GM23338 (cell line): ENCODE measurements around the gene FBLN2. TPM values are rescaled to one million over a fixed set of nuclear protein-coding genes. Genes with fewer than 3 reads are reported as not detected.

Source experiments
- ATAC-seq: fragments of 200-7000 bp; cut with Tn5 transposase; 3 replicates; pipeline ENCODE4 v1.9.1; 2020
- DNase-seq: peaks from one replicate; pipeline ENCODE4 v3.0.0-alpha.2; 2015; ENCODE audit warnings: low spot score
- H2AFZ ChIP-seq: fragments of 200-600 bp; sonication (generic); 2 replicates; pipeline ENCODE4 v1.8.0; 2016; ENCODE audit warnings: antibody characterized with exemption, mild to moderate bottlenecking, moderate library complexity
- H3F3A ChIP-seq: fragments of 200-600 bp; sonication (generic); replicated peaks from 2 replicates; pipeline ENCODE4 v1.8.0; 2017; ENCODE audit warnings: antibody characterized with exemption, mixed run types, low read depth
- H3K27ac ChIP-seq: fragments of 200-600 bp; sonication (generic); 2 replicates; pipeline ENCODE4 v1.6.1; 2016; ENCODE audit warnings: low read depth
- H3K27me3 ChIP-seq: fragments of 200-600 bp; sonication (generic); 2 replicates; pipeline ENCODE4 v1.8.0; 2016; ENCODE audit warnings: mild to moderate bottlenecking, mixed run types, moderate library complexity; ENCODE audit not compliant: insufficient read depth
- H3K36me3 ChIP-seq: fragments of 200-600 bp; sonication (generic); 2 replicates; pipeline ENCODE4 v1.8.0; 2016; ENCODE audit warnings: mild to moderate bottlenecking; ENCODE audit not compliant: insufficient read depth
- H3K4me1 ChIP-seq: fragments of 200-600 bp; sonication (generic); 2 replicates; pipeline ENCODE4 v1.8.0; 2016; ENCODE audit warnings: mild to moderate bottlenecking, moderate library complexity; ENCODE audit not compliant: insufficient read depth
- H3K4me2 ChIP-seq: fragments of 200-600 bp; sonication (generic); 2 replicates; pipeline ENCODE4 v1.7.1; 2017; ENCODE audit warnings: mixed run types
- H3K4me3 ChIP-seq: fragments of 200-600 bp; sonication (generic); 2 replicates; pipeline ENCODE4 v1.6.1; 2016; ENCODE audit warnings: mixed run types
- H3K79me2 ChIP-seq: fragments of 200-600 bp; sonication (generic); replicated peaks from 2 replicates; pipeline ENCODE4 v1.8.0; 2017; ENCODE audit warnings: mild to moderate bottlenecking; ENCODE audit not compliant: insufficient read depth
- H3K9me2 ChIP-seq: fragments of 200-600 bp; sonication (generic); 2 replicates; pipeline ENCODE4 v1.8.0; 2017; ENCODE audit not compliant: insufficient read depth
- H4K20me1 ChIP-seq: fragments of 200-600 bp; sonication (generic); replicated peaks from 2 replicates; pipeline ENCODE4 v1.8.0; 2017; ENCODE audit warnings: mild to moderate bottlenecking; ENCODE audit not compliant: insufficient read depth
- H3K27ac Mint-ChIP-seq: 2 replicates; pipeline ENCODE4 v1.8.0; 2020; ENCODE audit warnings: inconsistent platforms, mild to moderate bottlenecking, moderate library complexity, mixed read lengths
- H3K27me3 Mint-ChIP-seq: 3 replicates; pipeline ENCODE4 v1.8.0; 2022; ENCODE audit warnings: low read depth, mild to moderate bottlenecking, moderate library complexity, mixed read lengths, inconsistent platforms; ENCODE audit not compliant: insufficient read depth, poor library complexity
- H3K36me3 Mint-ChIP-seq: 3 replicates; pipeline ENCODE4 v1.8.0; 2021; ENCODE audit warnings: low read depth, mild to moderate bottlenecking, inconsistent platforms, moderate library complexity, mixed read lengths
- H3K4me1 Mint-ChIP-seq: 3 replicates; pipeline ENCODE4 v1.8.0; 2020; ENCODE audit warnings: mild to moderate bottlenecking, inconsistent platforms, mixed read lengths
- H3K4me3 Mint-ChIP-seq: 3 replicates; pipeline ENCODE4 v1.8.0; 2021; ENCODE audit warnings: moderate library complexity, mild to moderate bottlenecking, inconsistent platforms, mixed read lengths
- H3K9me3 Mint-ChIP-seq: 3 replicates; pipeline ENCODE4 v1.8.0; 2020; ENCODE audit warnings: moderate library complexity, mild to moderate bottlenecking, inconsistent platforms, mixed read lengths
- CREB1 ChIP-seq: fragments of 250-450 bp; sonication (Bioruptor Pico); IDR thresholded peaks from 2 replicates; pipeline ENCODE4 v1.5.0; 2020; ENCODE audit warnings: low read depth, mild to moderate bottlenecking, moderate library complexity
- ETS1 ChIP-seq: IDR thresholded peaks from 2 replicates; pipeline ENCODE4 v1.6.1; 2016; ENCODE audit warnings: antibody characterized with exemption
- EZH2 ChIP-seq: fragments of 200-600 bp; sonication (generic); IDR thresholded peaks from one replicate; pipeline ENCODE4 v1.8.0; 2017; ENCODE audit warnings: antibody characterized with exemption, mild to moderate bottlenecking, low read depth; ENCODE audit not compliant: unreplicated experiment
- EZH2phosphoT487 ChIP-seq: fragments of 200-600 bp; sonication (generic); IDR thresholded peaks from one replicate; pipeline ENCODE4 v1.8.1; 2018; ENCODE audit warnings: antibody characterized with exemption; ENCODE audit not compliant: unreplicated experiment
- JUNB ChIP-seq: IDR thresholded peaks from one replicate; pipeline ENCODE4 v1.6.1; 2016; ENCODE audit warnings: antibody characterized with exemption; ENCODE audit not compliant: unreplicated experiment
- NANOG ChIP-seq: IDR thresholded peaks from 2 replicates; pipeline ENCODE4 v1.6.1; 2016; ENCODE audit warnings: antibody characterized with exemption, borderline replicate concordance
- POLR2AphosphoS5 ChIP-seq: IDR thresholded peaks from 2 replicates; pipeline ENCODE4 v1.6.1; 2016; ENCODE audit warnings: antibody characterized with exemption, low read depth
- REST ChIP-seq: IDR thresholded peaks from one replicate; pipeline ENCODE4 v1.6.1; 2018; ENCODE audit warnings: antibody characterized with exemption; ENCODE audit not compliant: unreplicated experiment
- STAT1 ChIP-seq: IDR thresholded peaks from one replicate; pipeline ENCODE4 v1.6.1; 2016; ENCODE audit warnings: antibody characterized with exemption; ENCODE audit not compliant: unreplicated experiment
- ZNF114 ChIP-seq: fragments of 250-450 bp; sonication (Bioruptor Pico); IDR thresholded peaks from 2 replicates; pipeline ENCODE4 v1.5.0; 2020; ENCODE audit warnings: mild to moderate bottlenecking, moderate library complexity
- ZNF331 ChIP-seq: fragments of 250-450 bp; sonication (Bioruptor Pico); IDR thresholded peaks from 2 replicates; pipeline ENCODE4 v1.5.0; 2020; ENCODE audit warnings: low read depth, mild to moderate bottlenecking, moderate library complexity
- polyA plus RNA-seq: library from polyadenylated mRNA; unstranded; fragments of >200 nt; fragmentation: Nextera tagmentation; extraction: Ambion mirVana; gene quantifications from 2 replicates; pipeline ENCODE4 v1.2.1, GENCODE V29; 2016
- total RNA-seq: library from RNA; depleted of rRNA; stranded (reverse); fragments of >200 nt; shearing (Covaris generic); gene quantifications from 2 replicates; pipeline ENCODE4 v1.2.3, GENCODE V29; 2014

FBLN2 gene
- total and polyA plus RNA-seq, 2 experiments from 2014 or later = 18.8 to 26.8 TPM

GRCh38 chr3:13516760-13517135 is 32.2 kb upstream of the FBLN2 start (continued):
- TF ChIP-seq REST = no peak
- no peak for TF ChIP-seq POLR2AphosphoS5
- TF ChIP-seq JUNB = no peak

- Histone ChIP-seq H3K4me3 (no peak overlapping the region), H3F3A (no peaks in the 10 kb centered on the region), H3K27me3 (no peaks in the 10 kb centered on the region), H3K4me1 (no peaks in the 10 kb centered on the region), H3K36me3 (no peaks in the 10 kb centered on the region), H3K4me2 (no peak overlapping the region), H4K20me1 (no peaks in the 10 kb centered on the region), H3K9me2 (no peaks in the 10 kb centered on the region), H3K27ac (no peak overlapping the region), H3K79me2 (no peaks in the 10 kb centered on the region), H2AFZ (no peak overlapping the region)
- ATAC-seq = no peak
- H3K9me3 Mint-ChIP-seq = peaks cover 8% of the 10 kb centered on the region; the same call in 2 of the 3 replicates
- H3K27ac Mint-ChIP-seq = no peak overlapping the region
- H3K27me3 Mint-ChIP-seq = peaks cover 13% of the 10 kb centered on the region
- no peak overlapping the region for H3K4me3 Mint-ChIP-seq
- H3K4me1 Mint-ChIP-seq = no peaks in the 10 kb centered on the region; the same call in 2 of the 3 replicates
- DNase-seq = no peak
- peaks cover 4% of the 10 kb centered on the region; the same call in 1 of the 3 replicates for H3K36me3 Mint-ChIP-seq
- TF ChIP-seq ZNF331 (CRISPR knock-in tag) (no peak), JUNB (no peak), STAT1 (no peak), EZH2phosphoT487 (no peak), REST (no peak), ETS1 (no peak), ZNF114 (CRISPR knock-in tag) (no peak), CREB1 (CRISPR knock-in tag) (no peak), NANOG (no peak), POLR2AphosphoS5 (no peak), EZH2 (no peak)
Observed at GRCh38 chr3:13517253-13517977, 31.5 kb upstream of the FBLN2 start.
